GM12878 (cell line): ENCODE results near the gene GRIN2C. TPM values are rescaled to one million over a fixed set of nuclear protein-coding genes. Genes with fewer than 3 reads are reported as not detected.

Experiments
- ATAC-seq: fragments of 200-7000 bp; cut with Tn5 transposase; 3 replicates; pipeline ENCODE4 v1.9.1; 2020; ENCODE audit warnings: mild to moderate bottlenecking, moderate library complexity
- BruUV-seq: library from RNA; stranded (reverse); fragments of 400-500 nt; replicated peaks from 2 replicates; lab custom pipeline; 2021; lab: Mats Ljungman, UMichigan
- CTCF ChIA-PET: fragments of 300-600 bp; sonication (Branson Sonifier 250); formaldehyde crosslinking; extraction: SDS; loops from one replicate; lab custom pipeline; 2021; ENCODE audit warnings: inconsistent platforms; lab: Yijun Ruan, JAX
- POLR2A ChIA-PET: fragments of 350-600 bp; formaldehyde crosslinking; extraction: SDS; loops from one replicate; lab custom pipeline; 2021; ENCODE audit warnings: inconsistent platforms; lab: Charles Lee
- RAD21 ChIA-PET: fragments of 300-600 bp; sonication (Branson Sonifier 250); formaldehyde crosslinking; loops from one replicate; lab custom pipeline; 2023; ENCODE audit warnings: antibody characterized with exemption; ENCODE audit not compliant: unreplicated experiment; lab: Charles Lee
- SMC1A ChIA-PET: fragments of 300-600 bp; sonication (Branson Sonifier 250); formaldehyde crosslinking; loops from one replicate; lab custom pipeline; 2023; ENCODE audit not compliant: unreplicated experiment, uncharacterized antibody; lab: Charles Lee
- DNase-seq: peaks from one replicate; pipeline ENCODE4 v3.0.0-alpha.2; 2011; ENCODE audit warnings: low read depth, low spot score
- FAIRE-seq: peaks from 3 replicates; lab custom pipeline; 2011; peaks lifted over from hg19 to GRCh38; lab: Jason Lieb, UNC
- H2AFZ ChIP-seq: 2 replicates; pipeline ENCODE4 v1.6.0; 2011; ENCODE audit warnings: low read depth, low read length, control low read depth; ENCODE audit not compliant: control insufficient read depth
- H3K27ac ChIP-seq: 2 replicates; pipeline ENCODE4 v1.5.1; 2011; ENCODE audit warnings: control low read depth; ENCODE audit not compliant: control insufficient read depth, insufficient read depth
- H3K27me3 ChIP-seq, 2 experiments: replicated peaks in 1 of 2; 2 replicates each; pipeline versions ENCODE4 v1.6.0 to v1.6.1; 2011; ENCODE audit warnings: low read length in 1 of 2; ENCODE audit not compliant: control insufficient read depth in 2 of 2, insufficient read depth in 2 of 2
- H3K36me3 ChIP-seq, 2 experiments: 2 replicates each; pipeline ENCODE4 v1.5.1; 2011; ENCODE audit warnings: low read length in 1 of 2; ENCODE audit not compliant: control insufficient read depth in 2 of 2, insufficient read depth in 2 of 2
- H3K4me1 ChIP-seq: 2 replicates; pipeline ENCODE4 v1.6.1; 2011; ENCODE audit warnings: mild to moderate bottlenecking, low read length, moderate library complexity, mixed read lengths; ENCODE audit not compliant: control insufficient read depth, insufficient read depth
- H3K4me2 ChIP-seq: 2 replicates; pipeline ENCODE4 v1.6.0; 2011; ENCODE audit warnings: control low read depth; ENCODE audit not compliant: control insufficient read depth, insufficient read depth
- H3K4me3 ChIP-seq: fragments of 200-600 bp; sonication (generic); 2 replicates; pipeline ENCODE4 v1.5.1; 2016
- H3K79me2 ChIP-seq: 2 replicates; pipeline ENCODE4 v1.6.0; 2011; ENCODE audit warnings: low read length; ENCODE audit not compliant: control insufficient read depth, insufficient read depth
- H3K9ac ChIP-seq: 2 replicates; pipeline ENCODE4 v1.8.0; 2011; ENCODE audit warnings: low read length, control low read depth, mixed read lengths; ENCODE audit not compliant: control insufficient read depth, insufficient read depth
- H3K9me3 ChIP-seq: replicated peaks from 3 replicates; pipeline ENCODE4 v1.5.1; 2011; ENCODE audit warnings: mild to moderate bottlenecking, low read length; ENCODE audit not compliant: control insufficient read depth, insufficient read depth
- H4K20me1 ChIP-seq: 2 replicates; pipeline ENCODE4 v1.6.0; 2011; ENCODE audit not compliant: control insufficient read depth, insufficient read depth
- HCFC1 ChIP-seq: fragments of 150-350 bp; IDR thresholded peaks from 2 replicates; pipeline ENCODE4 v1.6.1; 2014; ENCODE audit warnings: low read length
- HDGF ChIP-seq: fragments of 450-650 bp; IDR thresholded peaks from 2 replicates; pipeline ENCODE4 v1.6.1; 2016; ENCODE audit warnings: antibody characterized with exemption
- NBN ChIP-seq: fragments of 450-650 bp; IDR thresholded peaks from 2 replicates; pipeline ENCODE4 v1.6.1; 2016
- ZNF592 ChIP-seq: fragments of 450-650 bp; IDR thresholded peaks from 2 replicates; pipeline ENCODE4 v1.6.1; 2017; ENCODE audit warnings: mild to moderate bottlenecking, moderate library complexity
- WGBS: methylation state at CpG from one replicate; pipeline ENCODE4 v1.1.6; 2016; ENCODE audit warnings: low lambda C conversion rate; ENCODE audit not compliant: insufficient replicate concordance, insufficient coverage; ENCODE audit errors: missing lambda C conversion rate; 5-methylcytosine and 5-hydroxymethylcytosine counted together
- in situ Hi-C: fragments of 300-500 bp; cut with MboI; formaldehyde crosslinking; loops from 9 replicates; pipeline ENCODE4 v1.14.3; 2018; ENCODE audit warnings: mixed read lengths
- intact Hi-C: fragments of 100-400 bp; cut with micrococcal nuclease; formaldehyde crosslinking; loops from one replicate; pipeline ENCODE4 v1.14.2; 2022; ENCODE audit not compliant: unreplicated experiment
- polyA plus RNA-seq, 11 experiments: library from polyadenylated mRNA; depleted of rRNA in 4 of 11; unstranded in 6 of 11; stranded (reverse) in 5 of 11; fragments of >200 nt; fragmentation: Nextera tagmentation in 4 of 11; fragmentation: Illumina TruSeq in 1 of 11; extraction: Ambion mirVana in 4 of 11; extraction: Trizol in 1 of 11; gene quantifications; 1 replicate in 1 of 11; 2 replicates in 10 of 11; pipeline versions ENCODE4 v1.2.1 to v1.2.3, GENCODE V29; 2011 to 2016; ENCODE audit warnings: inconsistent platforms in 2 of 11, missing spikeins in 2 of 11, low read depth in 1 of 11
- total RNA-seq, 4 experiments: library from RNA; depleted of rRNA in 3 of 4; stranded (reverse); fragments of >200 nt in 3 of 4; fragmentation: Illumina TruSeq in 1 of 4; extraction: Trizol in 1 of 4; gene quantifications; 2 replicates each; pipeline versions ENCODE4 v1.2.1 to v1.2.3, GENCODE V29; 2013 to 2021

The GRIN2C gene
- total and polyA plus RNA-seq, 10 of the 15 experiments (the other 5 are each of a cell fraction or from before 2014, with no cell fraction given): 0.01 to 0.20 (median 0.11) TPM; not detected in 2

DNA sequence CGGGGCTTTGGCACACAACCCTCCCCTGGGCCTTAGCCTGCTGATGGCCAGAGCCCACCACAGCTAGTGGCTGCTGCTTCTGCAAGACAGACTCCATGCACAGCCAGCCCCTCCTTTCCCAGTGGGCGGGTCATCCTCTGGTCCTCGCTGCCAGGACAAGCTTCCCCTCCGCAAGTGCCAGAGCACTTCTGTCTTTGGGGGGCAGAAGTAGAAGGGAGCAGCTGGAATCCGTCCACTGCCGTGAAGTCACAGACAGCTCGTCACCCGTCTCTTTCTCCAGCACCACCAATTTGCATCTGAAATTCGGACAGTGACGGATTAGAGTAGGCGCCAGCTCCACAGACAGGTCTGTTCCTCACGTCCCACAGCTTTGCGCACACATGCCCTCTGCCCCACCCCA is 52.2 kb downstream of the GRIN2C start:
- ATAC-seq (no peak), DNase-seq (no peak), FAIRE-seq (no peak)
- no peak overlapping the region for H2AFZ ChIP-seq
- H3K4me1 ChIP-seq: no peaks in the 10 kb centered on the region
- BruUV-seq: no TSS peak
- in situ Hi-C loops (no loop called here), intact Hi-C loops (no loop called here)
- SMC1A ChIA-PET: interaction anchor here (1.1 kb wide), 1 partner anchor 1120 kb away, joined by 3 read pairs; no protein-coding TSS in a partner anchor
- WGBS: 94% methylated on average over 13 of the region's 13 CpGs
- H3K9ac ChIP-seq: no peak overlapping the region
- no peaks in the 10 kb centered on the region for H3K27me3 ChIP-seq
- no peaks in the 10 kb centered on the region for H4K20me1 ChIP-seq
- H3K27ac ChIP-seq: no peak overlapping the region
- H3K79me2 ChIP-seq: no peaks in the 10 kb centered on the region
- POLR2A ChIA-PET: no interaction called here
- no peaks in the 10 kb centered on the region for H3K9me3 ChIP-seq
- no peak for TF ChIP-seq HCFC1
- H3K36me3 ChIP-seq: no peaks in the 10 kb centered on the region; a peak in 2 of 4 replicates
- RAD21 ChIA-PET: no interaction called here
- CTCF ChIA-PET: interaction anchor here (1.0 to 1.2 kb wide), 3 partner anchors 16 to 58 kb away, joined by 3 to 4 read pairs (median 4); no protein-coding TSS in a partner anchor
- H3K4me3 ChIP-seq: no peak overlapping the region
- H3K4me2 ChIP-seq: no peak overlapping the region

GRCh38 chr17:74806334-74806733 is 53.4 kb downstream of the GRIN2C start:
- CTCF ChIA-PET: interaction anchor here (1.0 kb wide), 1 partner anchor 15 kb away, joined by 4 read pairs; no protein-coding TSS in a partner anchor
- no TSS peak for BruUV-seq
- SMC1A ChIA-PET: no interaction called here
- FAIRE-seq (no peak), ATAC-seq (no peak), DNase-seq (no peak)
- no peaks in the 10 kb centered on the region; a peak in 2 of 4 replicates for H3K36me3 ChIP-seq
- TF ChIP-seq HDGF (no peak), NBN (no peak), ZNF592 (no peak)
- no peaks in the 10 kb centered on the region for H3K4me1 ChIP-seq
- H3K4me2 ChIP-seq: no peak overlapping the region
- WGBS: 75% methylated on average over 10 of the region's 10 CpGs
- H3K4me3 ChIP-seq: no peak overlapping the region
- no peaks in the 10 kb centered on the region for H4K20me1 ChIP-seq
- POLR2A ChIA-PET: no interaction called here
- H2AFZ ChIP-seq: no peak overlapping the region
- H3K27ac ChIP-seq: no peak overlapping the region
- RAD21 ChIA-PET: no interaction called here
- H3K9ac ChIP-seq: no peak overlapping the region
- no peaks in the 10 kb centered on the region for H3K79me2 ChIP-seq
- H3K27me3 ChIP-seq: no peaks in the 10 kb centered on the region
- intact Hi-C loops (no loop called here), in situ Hi-C loops (no loop called here)
- no peaks in the 10 kb centered on the region for H3K9me3 ChIP-seq
